Stimulated activated CD4-positive, alpha-beta T cell treated with anti-CD3 and anti-CD28 coated beads, TNF-alpha, amount 100 ng/mL, for 4 hours (primary cell): Measurements from ENCODE around the gene MGAT5.
A peak's percentile ranks its signal among the peaks of the same experiment; 100 is the strongest.

Experiments
- DNase-seq, 3 experiments: peaks; one replicate each; pipeline ENCODE4 v3.0.0-alpha.2; 2020; ENCODE audit warnings: low read depth in 3 of 3

Gene MGAT5

GRCh38 chr2:134231965-134232340, 21.9 kb upstream of the MGAT5 start:
- DNase-seq: no peak

- DNase-seq: no peak
Observed at GRCh38 chr2:134232461-134232860, 21.4 kb upstream of the MGAT5 start.

- no peak for DNase-seq
Observed at GRCh38 chr2:134232868-134233727, 20.8 kb upstream of the MGAT5 start.

- no peak for DNase-seq
Observed at GRCh38 chr2:134233728-134234136, 20.1 kb upstream of the MGAT5 start.

- no peak for DNase-seq
Observed at GRCh38 chr2:134234535-134234934, 19.3 kb upstream of the MGAT5 start.

GRCh38 chr2:134235510-134236144, 18.2 kb upstream of the MGAT5 start:
- DNase-seq: no peak

GRCh38 chr2:134238371-134238770, 15.5 kb upstream of the MGAT5 start:
- DNase-seq: no peak

- DNase-seq: no peak
Observed at GRCh38 chr2:134240061-134240460, 13.8 kb upstream of the MGAT5 start.

- DNase-seq: no peak
Observed at GRCh38 chr2:134241911-134242310, 12.0 kb upstream of the MGAT5 start.

GRCh38 chr2:134243244-134243643, 10.6 kb upstream of the MGAT5 start:
- no peak for DNase-seq

GRCh38 chr2:134244086-134244485, 9.8 kb upstream of the MGAT5 start:
- no peak for DNase-seq

GRCh38 chr2:134244587-134244986, 9.3 kb upstream of the MGAT5 start:
- no peak for DNase-seq

GRCh38 chr2:134245340-134245984, 8.4 kb upstream of the MGAT5 start:
- DNase-seq: peak; percentile 50 to 72 (median 55)

- no peak for DNase-seq
Observed at GRCh38 chr2:134246154-134246874, 7.6 kb upstream of the MGAT5 start.

- DNase-seq: no peak
Observed at GRCh38 chr2:134247679-134248078, 6.2 kb upstream of the MGAT5 start.

GRCh38 chr2:134248913-134249312, 5.0 kb upstream of the MGAT5 start:
- DNase-seq: no peak

GRCh38 chr2:134249755-134250154, 4.1 kb upstream of the MGAT5 start:
- DNase-seq: no peak

GRCh38 chr2:134250840-134251461, 2.9 kb upstream of the MGAT5 start:
- no peak for DNase-seq

- no peak for DNase-seq
Observed at GRCh38 chr2:134252092-134252750, 1.7 kb upstream of the MGAT5 start.

GRCh38 chr2:134253117-134253704, 661 bp upstream of the MGAT5 start:
- no peak for DNase-seq

GRCh38 chr2:134254824-134255223, 952 bp downstream of the MGAT5 start:
- no peak for DNase-seq
